Body of pancreas (tissue), 4 donors: ENCODE data around the gene CTXN2.

Experiments
- CTCF ChIP-seq, 7 experiments: fragments of 450-650 bp in 4 of 7; fragments of 200-600 bp in 3 of 7; sonication (generic) in 3 of 7; IDR thresholded peaks; one replicate each; pipeline ENCODE4 v1.5.1; 2016 to 2019; ENCODE audit warnings: antibody characterized with exemption in 7 of 7
- POLR2A ChIP-seq, 3 donors: fragments of 450-650 bp; IDR thresholded peaks; one replicate each; pipeline ENCODE4 v1.6.1; 2016; ENCODE audit warnings: antibody characterized with exemption in 3 of 3, mild to moderate bottlenecking in 2 of 3

GRCh38 chr15:48222627-48223026 lies 31.2 kb downstream of the CTXN2 start:
- TF ChIP-seq CTCF (IDR thresholded peaks at IDR 0.05) (no peak), POLR2A (IDR thresholded peaks at IDR 0.05) (no peak)
